Fibroblast of skin of right biceps (primary cell): ENCODE results near the gene CNTN4.

Experiments used
- DNase-seq: peaks from one replicate; pipeline ENCODE4 v3.0.0-alpha.2; 2013

CNTN4 gene

DNA sequence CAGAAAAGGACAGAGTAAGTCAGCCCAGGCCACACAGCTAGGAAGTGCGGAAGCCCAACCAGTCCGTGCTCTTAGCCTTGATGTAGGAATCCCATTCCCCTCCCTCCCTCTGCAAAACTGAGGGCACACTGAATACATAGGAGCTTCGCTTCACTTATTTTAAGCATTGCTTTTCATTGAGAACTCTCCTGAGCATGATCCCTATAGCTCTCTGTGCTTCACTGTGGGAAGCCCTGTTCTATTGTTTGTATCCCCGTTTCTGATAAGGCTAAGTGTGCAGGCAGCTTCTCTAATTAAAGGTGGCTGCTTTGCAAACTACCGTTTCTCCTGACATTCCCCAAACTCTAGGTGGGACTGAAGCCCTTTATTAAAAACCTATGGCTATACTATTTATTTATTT is 981.6 kb downstream of the CNTN4 start:
- DNase-seq = no peak

DNA sequence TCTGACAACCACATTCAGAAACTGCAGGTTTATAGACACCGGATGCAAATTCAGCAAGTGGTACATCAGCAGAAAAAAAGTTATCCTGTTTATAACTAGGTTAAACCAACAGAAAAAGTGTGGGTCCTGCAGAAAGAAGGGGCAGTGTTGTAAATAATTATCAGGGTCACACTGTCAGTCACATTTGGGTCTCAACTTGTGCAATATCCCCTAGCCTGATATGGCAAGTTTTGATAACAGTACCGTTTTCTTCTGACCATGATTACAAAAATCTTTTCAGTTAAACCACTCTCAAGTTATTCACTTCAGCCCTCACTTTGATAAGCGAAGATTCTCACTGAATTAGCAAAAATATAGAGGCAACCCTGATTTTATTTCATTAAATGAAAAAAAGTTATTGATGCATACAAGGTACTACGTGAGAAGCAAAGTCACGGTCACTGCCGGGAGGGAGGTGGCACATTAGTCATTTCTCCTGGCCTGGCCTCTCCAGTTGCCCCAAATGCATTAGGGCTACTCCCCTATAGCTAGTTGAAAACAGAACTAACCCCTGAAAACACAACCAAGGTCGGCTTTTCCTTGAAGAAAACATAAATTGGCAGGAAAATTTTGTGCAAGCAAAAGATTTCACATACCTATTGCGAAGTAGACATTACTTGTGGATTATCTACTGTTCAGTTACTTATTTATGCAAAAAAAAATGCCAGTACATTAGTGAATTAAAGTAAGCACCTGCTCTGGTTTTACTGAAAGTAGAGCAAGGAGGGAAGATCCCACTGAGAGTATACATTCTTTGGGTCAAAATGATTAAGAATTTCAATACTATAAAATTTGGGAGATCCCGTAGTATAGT is 982.9 kb downstream of the CNTN4 start:
- no peak for DNase-seq

DNA sequence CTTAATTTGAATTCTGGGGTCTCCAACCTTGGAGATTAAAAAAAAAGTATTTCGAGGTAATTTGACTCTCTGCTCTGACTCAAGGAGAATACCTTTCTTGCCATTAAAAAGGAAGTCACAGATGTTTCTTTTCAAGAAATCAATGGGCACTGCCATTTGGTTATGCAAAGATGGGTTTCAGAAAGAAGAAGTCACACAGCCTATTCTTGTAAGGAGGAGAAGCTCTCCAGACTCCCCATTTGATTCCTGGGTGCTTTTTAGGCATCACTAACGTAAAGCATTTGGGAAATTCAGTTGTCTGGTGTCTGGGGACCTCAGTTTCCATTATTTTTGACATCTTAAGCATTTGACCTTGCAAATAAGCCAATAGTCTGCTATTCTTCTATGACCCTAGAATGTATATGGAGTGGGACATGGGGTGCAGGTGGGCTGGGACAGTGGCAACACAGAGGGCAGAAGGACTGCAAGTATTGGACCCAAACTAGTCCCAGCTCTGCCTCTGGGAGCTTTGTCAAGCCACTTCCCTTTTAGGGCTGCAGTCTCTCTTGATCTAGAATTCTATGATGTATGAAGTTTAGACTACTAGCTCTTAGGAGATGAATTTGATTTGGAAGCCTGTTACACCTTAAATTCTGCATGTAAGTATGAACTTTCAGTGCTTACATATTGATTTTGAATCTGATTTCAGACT is 983.7 kb downstream of the CNTN4 start:
- no peak for DNase-seq

DNA sequence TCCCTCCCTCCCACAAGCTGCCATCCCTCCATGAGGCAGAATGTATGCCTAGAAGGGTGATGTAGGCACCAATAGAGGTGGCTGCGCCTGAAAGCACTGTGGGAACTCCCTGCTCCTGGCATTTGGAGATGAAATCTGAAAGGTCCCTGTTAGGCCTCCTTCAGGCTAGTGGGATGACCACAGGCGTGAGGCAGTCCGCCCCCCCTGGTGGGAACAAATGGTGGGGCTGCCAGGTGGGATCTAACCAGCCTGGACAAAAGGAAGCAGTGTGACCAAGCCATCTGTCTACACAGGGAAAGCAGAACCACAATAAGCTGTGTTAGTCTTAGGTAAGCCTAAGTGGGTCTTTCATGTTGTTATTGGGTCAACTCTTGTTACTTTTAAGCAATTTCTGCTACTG is 986.2 kb downstream of the CNTN4 start:
- no peak for DNase-seq

DNA sequence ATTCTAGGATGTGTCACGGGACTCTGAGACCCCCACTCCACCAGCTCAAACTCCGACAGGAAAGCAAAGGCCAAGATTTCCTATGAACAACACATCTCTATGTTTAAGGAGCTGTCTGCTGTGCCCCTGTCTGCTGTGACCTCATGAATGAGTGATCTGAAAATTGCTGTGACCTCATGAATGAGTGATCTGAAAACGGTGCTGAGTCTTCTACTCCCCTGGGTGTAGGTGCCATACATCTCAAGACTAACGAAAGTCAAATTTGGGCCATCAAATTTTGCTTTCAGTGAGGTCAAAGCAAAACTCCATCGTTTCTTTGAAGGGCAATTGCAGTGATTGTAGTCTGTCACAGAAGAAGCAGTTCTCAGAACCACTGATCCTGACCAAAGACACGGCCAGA is 987.1 kb downstream of the CNTN4 start:
- no peak for DNase-seq

DNA sequence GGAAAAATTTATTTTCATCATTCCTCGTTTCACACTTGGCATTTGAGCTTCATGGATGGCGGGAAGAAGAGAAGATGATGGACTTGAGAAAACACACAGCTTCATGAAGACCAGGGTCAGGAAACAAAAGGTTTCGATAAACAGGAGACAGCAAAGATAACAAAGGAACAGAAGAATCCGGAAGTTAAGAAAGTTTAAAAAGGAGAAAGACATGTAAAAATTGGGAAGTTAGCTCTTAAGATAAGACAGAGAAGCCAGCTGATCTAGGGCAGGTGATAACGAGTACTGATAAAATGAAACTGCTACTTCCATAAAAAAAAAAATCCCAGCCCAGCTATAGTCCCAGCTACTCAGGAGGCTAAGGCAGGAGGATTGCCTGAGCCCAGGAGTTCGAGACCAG is 987.6 kb downstream of the CNTN4 start:
- DNase-seq = no peak

DNA sequence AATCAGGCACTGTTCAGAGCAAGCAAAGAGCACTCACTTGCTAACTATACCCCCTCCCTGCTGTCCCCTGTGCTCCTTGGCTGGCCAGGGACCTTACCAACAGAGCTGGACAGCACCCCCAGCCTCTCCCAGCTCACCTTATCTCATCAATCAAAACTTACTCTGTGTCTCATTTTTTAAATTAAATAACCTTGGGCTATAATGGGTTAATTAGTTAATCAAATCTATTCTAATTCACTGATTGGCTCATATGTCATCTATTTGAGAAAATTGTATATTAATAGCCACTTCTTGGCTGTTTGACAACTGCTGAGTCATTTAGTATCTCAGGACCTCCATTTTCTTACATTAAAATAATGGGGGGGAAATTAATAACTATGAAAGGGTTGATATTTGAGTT is 988.6 kb downstream of the CNTN4 start:
- DNase-seq = no peak

DNA sequence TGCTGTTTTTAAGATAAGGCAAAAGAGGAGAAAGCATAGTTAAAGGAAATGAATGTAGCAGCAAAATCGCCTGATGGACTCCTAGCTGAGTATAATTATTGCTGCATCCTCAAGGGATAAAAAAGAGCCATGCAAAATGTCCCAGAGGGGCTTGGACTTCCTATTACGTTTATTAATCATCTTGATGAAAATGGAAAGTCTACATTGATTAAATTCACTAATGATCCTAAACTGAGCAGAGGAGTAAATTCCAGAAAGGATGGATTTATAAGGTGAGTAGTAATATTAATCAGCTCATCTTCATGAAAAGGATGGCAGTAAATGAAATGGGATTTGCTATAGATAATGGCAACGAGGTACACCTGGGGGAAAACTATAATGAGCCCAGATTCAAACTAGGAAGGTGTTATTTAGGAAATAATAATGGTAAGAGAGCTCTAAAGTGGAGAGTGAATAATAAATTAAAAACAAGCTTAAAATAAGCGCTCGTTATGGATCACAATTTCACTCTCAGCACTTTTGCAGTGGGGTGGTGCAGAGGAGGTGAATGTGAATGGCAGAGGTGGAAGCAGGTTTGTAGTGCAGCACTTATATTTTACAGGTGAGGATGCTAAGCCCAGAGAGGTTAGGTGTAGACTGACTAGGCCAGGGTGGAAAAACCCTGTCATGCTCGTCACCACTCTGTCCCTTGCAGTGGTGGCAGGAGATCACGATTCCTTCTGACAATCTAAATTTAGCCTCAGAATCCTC is 989.2 kb downstream of the CNTN4 start:
- no peak for DNase-seq

DNA sequence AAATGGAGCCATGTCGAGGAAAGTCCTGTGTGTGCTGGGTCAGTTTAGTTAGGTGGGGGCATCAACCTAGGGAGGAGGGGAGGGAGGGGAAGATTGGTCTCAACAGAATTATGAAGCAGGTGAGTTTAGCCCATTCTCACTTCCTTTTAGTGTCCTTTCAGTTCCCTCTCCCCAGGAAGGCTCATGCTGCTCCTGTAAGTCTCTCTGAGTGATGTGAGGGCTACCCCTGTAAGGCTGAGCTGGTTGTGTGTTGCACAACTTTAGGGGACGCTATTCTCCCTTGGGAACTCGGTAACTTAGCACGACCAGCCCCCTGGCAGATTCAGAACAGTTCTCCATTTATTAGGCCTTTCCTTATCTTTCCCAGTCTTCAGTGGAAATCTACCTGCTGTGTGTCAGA is 990.4 kb downstream of the CNTN4 start:
- no peak for DNase-seq

DNA sequence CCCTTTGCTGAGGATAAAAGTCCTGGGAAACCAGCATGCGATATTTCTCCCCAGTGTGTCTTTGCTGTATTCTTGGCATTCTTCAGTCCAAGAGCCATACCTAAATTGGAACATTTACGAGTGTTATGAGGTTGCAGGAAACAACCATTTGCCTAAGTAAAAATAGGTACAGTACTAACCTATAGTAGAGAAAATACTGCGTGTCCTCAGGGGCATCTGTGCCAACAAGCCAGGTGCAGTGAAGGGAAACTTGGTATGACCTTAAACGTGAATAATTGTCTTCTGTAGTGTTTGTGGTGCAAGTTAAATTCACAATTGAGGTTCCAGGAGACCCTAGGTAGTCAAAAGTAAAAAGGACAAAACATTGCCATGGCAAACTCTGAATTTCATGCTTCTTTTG is 999.3 kb downstream of the CNTN4 start:
- DNase-seq = no peak

DNA sequence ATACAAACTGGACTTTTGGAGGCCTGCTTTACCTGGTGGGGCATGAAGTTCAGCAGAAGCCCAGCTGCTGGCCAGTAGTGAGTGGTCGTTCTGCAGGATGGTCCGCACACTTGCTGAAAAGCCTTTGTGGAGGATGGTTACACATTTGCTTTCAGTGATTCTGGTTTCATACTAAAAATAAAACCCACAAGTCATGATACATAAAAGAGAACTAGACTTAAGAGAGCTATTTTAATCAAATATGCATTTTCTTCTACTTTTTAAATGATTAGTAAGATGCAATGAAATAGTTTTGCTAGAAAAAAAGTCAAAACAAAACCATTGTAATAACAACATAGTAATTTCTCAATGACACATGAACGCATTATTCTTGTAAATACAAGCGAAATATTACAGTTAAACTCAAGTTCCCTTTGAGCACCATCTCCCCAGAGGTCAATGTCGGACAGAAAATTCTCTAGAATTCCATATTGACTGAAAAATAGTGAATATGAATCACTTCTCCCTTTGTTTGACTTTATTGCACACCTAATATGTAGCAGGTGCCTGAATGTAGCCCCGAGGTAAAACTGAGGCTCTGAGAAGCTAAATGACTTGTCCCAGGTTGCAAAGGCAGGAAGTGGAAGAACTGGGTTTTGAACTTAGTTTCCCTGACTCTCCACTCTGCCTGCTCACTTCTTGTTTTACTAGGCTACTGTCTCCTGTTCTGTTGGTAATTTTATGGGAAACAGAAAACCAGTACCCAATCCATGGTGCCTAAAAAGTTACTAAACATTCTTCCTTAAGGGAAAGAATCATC is 1003.2 kb downstream of the CNTN4 start:
- DNase-seq = no peak

DNA sequence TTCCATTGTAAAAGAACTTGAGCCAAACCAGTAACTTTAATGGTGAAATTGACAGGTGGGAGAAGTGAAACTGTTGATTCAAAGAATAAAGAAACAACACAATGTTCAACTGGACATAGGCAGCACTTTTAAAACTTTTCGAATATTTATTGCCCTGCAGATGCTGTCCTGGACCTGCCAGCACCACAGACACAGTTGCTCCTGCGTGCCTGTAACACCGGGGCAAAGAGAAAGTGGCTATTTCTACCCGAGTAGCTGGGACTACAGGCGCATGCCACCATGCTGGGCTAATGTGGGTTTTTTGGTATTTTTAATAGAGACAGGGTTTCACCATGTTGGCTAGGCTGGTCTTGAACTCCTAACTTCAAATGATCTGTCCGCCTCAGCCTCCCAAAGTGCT is 1004.1 kb downstream of the CNTN4 start:
- no peak for DNase-seq

DNA sequence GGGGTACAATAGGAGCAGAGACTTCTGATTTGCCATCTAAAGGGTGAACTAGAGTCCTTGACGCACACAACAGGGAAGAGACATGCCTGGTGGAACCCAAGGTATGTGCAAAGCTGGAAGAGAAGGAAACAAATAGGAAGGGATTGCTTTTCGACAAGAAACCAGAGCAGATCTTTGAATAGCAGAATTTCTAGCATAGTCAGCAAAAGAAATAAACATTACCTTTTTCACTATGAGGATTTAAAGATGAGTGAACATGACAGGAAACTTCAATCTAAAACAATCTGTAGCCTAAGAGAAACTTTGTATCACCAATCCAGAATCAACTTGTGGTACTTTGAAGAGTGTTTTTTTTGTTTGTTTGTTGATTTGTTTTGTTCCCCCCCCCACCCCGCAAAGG is 1006.6 kb downstream of the CNTN4 start:
- no peak for DNase-seq

DNA sequence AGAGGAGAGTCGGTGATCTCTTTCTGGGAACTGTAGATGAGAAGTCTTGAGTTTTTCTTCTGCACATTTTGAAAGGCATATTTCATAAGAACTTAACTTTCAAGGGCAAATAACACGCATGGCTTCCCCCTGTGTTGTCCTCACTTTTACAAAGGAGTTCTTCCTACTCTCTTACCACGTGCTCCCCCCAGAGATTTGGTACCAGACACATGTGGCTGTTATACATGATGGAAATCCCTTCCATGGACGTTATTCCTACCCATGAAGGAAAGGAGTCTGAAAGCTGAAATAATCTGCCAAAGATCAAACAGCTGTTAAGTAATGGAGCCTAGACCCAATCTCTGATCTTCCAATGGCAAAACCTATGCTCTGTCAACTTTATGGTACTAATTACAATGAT is 1007.1 kb downstream of the CNTN4 start:
- no peak for DNase-seq

DNA sequence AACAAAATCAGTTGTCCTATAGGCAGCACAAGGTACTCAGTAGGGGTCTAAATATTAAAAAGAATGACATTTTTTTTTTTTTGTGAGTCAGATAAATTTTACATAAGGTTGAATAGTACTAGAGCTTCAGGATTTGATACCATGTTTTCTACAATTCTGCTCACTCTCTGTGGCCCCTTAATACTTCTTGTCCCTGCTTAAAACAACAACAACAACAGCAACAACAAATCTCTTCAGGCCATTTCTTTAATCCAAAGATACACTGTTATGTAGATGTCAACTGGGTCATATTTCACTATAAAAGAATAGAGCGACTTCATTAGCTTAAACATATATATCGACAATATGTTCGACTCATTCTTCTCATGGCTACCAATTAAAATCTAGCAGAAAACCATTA is 1008.5 kb downstream of the CNTN4 start:
- DNase-seq = no peak
